ENCODE measurements around the gene OSBPL9. TPM values are rescaled to one million over a fixed set of nuclear protein-coding genes. Genes with fewer than 3 reads are reported as not detected.

Gene OSBPL9
- total RNA-seq, 1 donor from 2014 or later = 63.7 TPM

GRCh38 chr1:51660580-51660979 is 43.7 kb downstream of the OSBPL9 start:
- intact Hi-C loops (cut with micrococcal nuclease) = no loop called here
- Mint-ChIP-seq H3K4me1 (peaks cover 13% of the 10 kb centered on the region), H3K36me3 (ENCODE audit: low read depth) (peaks cover 13% of the 10 kb centered on the region), H3K27ac (no peak overlapping the region), H3K9me3 (no peaks in the 10 kb centered on the region), H3K27me3 (no peaks in the 10 kb centered on the region), H3K4me3 (no peak overlapping the region)
- DNase-seq (no peak), ATAC-seq (ENCODE audit: low read depth) (no peak)
- ChIA-PET POLR2A (no interaction called here), CTCF (no interaction called here)
- TF ChIP-seq CTCF (IDR thresholded peaks at IDR 0.05) = no peak

- no peak for ATAC-seq (ENCODE audit: low read depth)
- DNase-seq = no peak
- Mint-ChIP-seq H3K27me3 (no peaks in the 10 kb centered on the region), H3K9me3 (no peaks in the 10 kb centered on the region), H3K4me1 (peaks cover 13% of the 10 kb centered on the region), H3K4me3 (no peak overlapping the region), H3K36me3 (ENCODE audit: low read depth) (peaks cover 13% of the 10 kb centered on the region), H3K27ac (no peak overlapping the region)
- intact Hi-C loops (cut with micrococcal nuclease) = no loop called here
- ChIA-PET CTCF (no interaction called here), POLR2A (no interaction called here)
- no peak for TF ChIP-seq CTCF (IDR thresholded peaks at IDR 0.05)
Observed at GRCh38 chr1:51661081-51661518, 44.2 kb downstream of the OSBPL9 start.

DNA sequence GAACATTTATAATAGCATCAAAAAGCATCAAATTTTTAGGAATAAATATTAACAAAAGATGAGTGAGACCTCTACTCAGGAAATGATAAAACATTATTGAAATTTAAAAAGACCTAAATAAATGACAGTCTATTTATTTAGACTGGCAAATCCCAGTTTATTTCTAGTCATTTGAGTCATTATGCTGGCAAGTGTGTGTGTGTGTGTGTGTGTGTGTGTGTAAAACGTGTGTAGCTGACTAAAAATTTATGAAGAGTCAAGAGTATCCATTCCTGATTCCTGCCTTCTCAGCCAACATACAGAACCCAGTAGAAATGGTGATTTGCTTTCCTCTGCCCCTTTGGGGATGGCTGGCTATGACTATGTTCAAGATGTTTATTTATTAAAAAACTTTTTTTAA is 46.2 kb downstream of the OSBPL9 start:
- DNase-seq (no peak), ATAC-seq (ENCODE audit: low read depth) (no peak)
- no peaks in the 10 kb centered on the region for H3K27me3 Mint-ChIP-seq
- no peaks in the 10 kb centered on the region for H3K9me3 Mint-ChIP-seq
- peaks cover 13% of the 10 kb centered on the region for H3K4me1 Mint-ChIP-seq
- intact Hi-C loops (cut with micrococcal nuclease) = no loop called here
- no peak overlapping the region for H3K4me3 Mint-ChIP-seq
- CTCF ChIA-PET = no interaction called here
- H3K36me3 Mint-ChIP-seq (ENCODE audit: low read depth) = peaks cover 10% of the 10 kb centered on the region
- POLR2A ChIA-PET = no interaction called here
- no peak for TF ChIP-seq CTCF (IDR thresholded peaks at IDR 0.05)
- no peak overlapping the region for H3K27ac Mint-ChIP-seq

DNA sequence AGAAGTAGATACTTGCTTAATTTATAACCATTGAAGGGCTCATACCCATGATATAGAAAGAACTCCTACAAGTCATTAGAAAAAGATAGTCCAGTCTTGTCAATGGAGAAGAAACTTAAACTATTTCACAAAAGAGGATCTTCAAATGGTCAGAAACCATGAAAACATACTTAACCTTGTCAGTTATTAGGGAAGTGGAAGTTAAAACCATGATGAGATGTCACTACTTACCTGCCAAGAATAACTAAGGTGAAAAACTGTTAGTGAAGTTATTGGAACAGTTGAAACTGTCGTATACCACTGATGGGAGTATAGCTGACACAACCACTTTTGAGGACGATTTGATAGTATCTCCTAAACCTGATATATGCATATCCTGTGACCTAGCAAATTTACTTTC is 46.8 kb downstream of the OSBPL9 start:
- Mint-ChIP-seq H3K4me1 (peaks cover 13% of the 10 kb centered on the region), H3K9me3 (no peaks in the 10 kb centered on the region), H3K27me3 (no peaks in the 10 kb centered on the region), H3K4me3 (no peak overlapping the region), H3K36me3 (ENCODE audit: low read depth) (peaks cover 11% of the 10 kb centered on the region), H3K27ac (no peak overlapping the region)
- ChIA-PET POLR2A (no interaction called here), CTCF (no interaction called here)
- intact Hi-C loops (cut with micrococcal nuclease) = no loop called here
- TF ChIP-seq CTCF (IDR thresholded peaks at IDR 0.05) = no peak
- no peak for DNase-seq
- no peak for ATAC-seq (ENCODE audit: low read depth)

- H3K4me3 Mint-ChIP-seq = no peak overlapping the region
- peaks cover 14% of the 10 kb centered on the region for H3K36me3 Mint-ChIP-seq (ENCODE audit: low read depth)
- H3K9me3 Mint-ChIP-seq = no peaks in the 10 kb centered on the region
- H3K4me1 Mint-ChIP-seq = peaks cover 13% of the 10 kb centered on the region
- ATAC-seq (ENCODE audit: low read depth) = no peak
- ChIA-PET POLR2A (no interaction called here), CTCF (no interaction called here)
- no peaks in the 10 kb centered on the region for H3K27me3 Mint-ChIP-seq
- DNase-seq = no peak
- TF ChIP-seq CTCF (IDR thresholded peaks at IDR 0.05) = no peak
- intact Hi-C loops (cut with micrococcal nuclease) = no loop called here
- H3K27ac Mint-ChIP-seq = no peak overlapping the region
Observed at GRCh38 chr1:51664421-51665240, 47.7 kb downstream of the OSBPL9 start.
